Endothelial cell of umbilical vein (primary cell): ENCODE data around the gene SETDB1. TPM values are rescaled to one million over a fixed set of nuclear protein-coding genes. Genes with fewer than 3 reads are reported as not detected.

Experiments
- BruUV-seq: library from RNA; stranded (reverse); fragments of 400-500 nt; replicated peaks from 2 replicates; lab custom pipeline; 2021; lab: Mats Ljungman, UMichigan
- CTCF ChIA-PET: fragments of 300-600, 350-600 bp; sonication (Branson Sonifier 250); formaldehyde crosslinking; loops from one replicate; lab custom pipeline; 2021; ENCODE audit warnings: antibody characterized with exemption, inconsistent platforms; lab: Charles Lee
- POLR2A ChIA-PET: fragments of 300-600, 350-600 bp; sonication (Branson Sonifier 250); formaldehyde crosslinking; loops from one replicate; lab custom pipeline; 2021; ENCODE audit warnings: antibody characterized with exemption, inconsistent platforms; lab: Charles Lee
- DNase-seq: peaks from one replicate; pipeline ENCODE4 v3.0.0-alpha.2; 2011; ENCODE audit warnings: low read depth, low spot score
- FAIRE-seq: peaks from 2 replicates; lab custom pipeline; 2011; peaks lifted over from hg19 to GRCh38; lab: Jason Lieb, UNC
- H2AFZ ChIP-seq: 2 replicates; pipeline ENCODE4 v1.6.0; 2012; ENCODE audit warnings: low read depth, low read length, control low read depth, inconsistent platforms
- H3K27ac ChIP-seq: 2 replicates; pipeline ENCODE4 v1.5.1; 2011; ENCODE audit warnings: low read depth, mild to moderate bottlenecking, control low read depth, low read length, moderate library complexity; ENCODE audit not compliant: insufficient read depth
- H3K27me3 ChIP-seq, 2 experiments: 2 replicates each; pipeline versions ENCODE4 v1.6.0 to v1.6.1; 2011; ENCODE audit warnings: low read length in 2 of 2, mixed read lengths in 1 of 2; ENCODE audit not compliant: control insufficient read depth in 2 of 2, insufficient read depth in 2 of 2
- H3K36me3 ChIP-seq, 2 experiments: 2 replicates in 1 of 2; 3 replicates in 1 of 2; pipeline ENCODE4 v1.5.1; 2011; ENCODE audit warnings: low read length in 2 of 2, mild to moderate bottlenecking in 1 of 2, moderate library complexity in 1 of 2; ENCODE audit not compliant: control insufficient read depth in 2 of 2, insufficient read depth in 2 of 2; ENCODE audit errors: extremely low read depth in 1 of 2
- H3K4me1 ChIP-seq: 3 replicates; pipeline ENCODE4 v1.5.1; 2011; ENCODE audit warnings: mild to moderate bottlenecking, low read length; ENCODE audit not compliant: control insufficient read depth, insufficient read depth; ENCODE audit errors: extremely low read depth
- H3K4me2 ChIP-seq: 2 replicates; pipeline ENCODE4 v1.6.1; 2011; ENCODE audit warnings: low read length, control low read depth, mixed read lengths; ENCODE audit not compliant: insufficient read depth
- H3K4me3 ChIP-seq, 3 experiments: fragments of 200-600 bp in 1 of 3; sonication (generic), shearing (Covaris generic) in 1 of 3; replicated peaks in 1 of 3; 2 replicates each; pipeline ENCODE4 v1.5.1; 2011 to 2016; ENCODE audit warnings: control low read depth in 3 of 3, low read length in 3 of 3, mild to moderate bottlenecking in 2 of 3, inconsistent platforms in 1 of 3, low read depth in 1 of 3, moderate library complexity in 1 of 3; ENCODE audit not compliant: insufficient read depth in 1 of 3
- H3K79me2 ChIP-seq: 2 replicates; pipeline ENCODE4 v1.6.0; 2012; ENCODE audit warnings: low read length, inconsistent platforms; ENCODE audit not compliant: control insufficient read depth, insufficient read depth
- H3K9ac ChIP-seq: replicated peaks from 2 replicates; pipeline ENCODE3; 2011; ENCODE audit warnings: low read length, control low read depth; ENCODE audit not compliant: insufficient read depth; ENCODE audit errors: extremely low read depth
- H3K9me1 ChIP-seq: replicated peaks from 3 replicates; pipeline ENCODE4 v1.6.0; 2011; ENCODE audit warnings: mild to moderate bottlenecking, low read length; ENCODE audit not compliant: control insufficient read depth, insufficient read depth; ENCODE audit errors: extremely low read depth
- H3K9me3 ChIP-seq: replicated peaks from 2 replicates; pipeline ENCODE4 v1.5.1; 2012; ENCODE audit warnings: low read length, inconsistent platforms; ENCODE audit not compliant: control insufficient read depth, insufficient read depth
- H4K20me1 ChIP-seq: replicated peaks from 2 replicates; pipeline ENCODE3; 2011; ENCODE audit warnings: mild to moderate bottlenecking, low read length; ENCODE audit not compliant: control insufficient read depth, insufficient read depth; ENCODE audit errors: extremely low read depth
- CTCF ChIP-seq, 2 donors: IDR thresholded peaks; 1 replicate in 1 of 2; 2 replicates in 1 of 2; pipeline ENCODE4 v1.5.1; 2011; ENCODE audit warnings: low read length in 2 of 2, mild to moderate bottlenecking in 2 of 2, moderate library complexity in 2 of 2, control low read depth in 1 of 2, inconsistent platforms in 1 of 2, low read depth in 1 of 2; ENCODE audit not compliant: insufficient read depth in 1 of 2; ENCODE audit errors: extremely low read depth in 1 of 2
- EZH2 ChIP-seq: IDR thresholded peaks from 2 replicates; pipeline ENCODE4 v1.6.1; 2012; ENCODE audit warnings: borderline replicate concordance, low read depth, mild to moderate bottlenecking, moderate library complexity, low read length, inconsistent platforms; ENCODE audit not compliant: severe bottlenecking
- FOS ChIP-seq: IDR thresholded peaks from 2 replicates; pipeline ENCODE4 v1.6.1; 2011; ENCODE audit warnings: mild to moderate bottlenecking, low read length, moderate library complexity, borderline replicate concordance; ENCODE audit not compliant: insufficient read depth
- GATA2 ChIP-seq: IDR thresholded peaks from 2 replicates; pipeline ENCODE4 v1.7.0; 2011; ENCODE audit warnings: low read depth, mild to moderate bottlenecking, moderate library complexity, mixed read lengths, low read length; ENCODE audit not compliant: insufficient read length, insufficient read depth
- JUN ChIP-seq: IDR thresholded peaks from 2 replicates; pipeline ENCODE4 v1.6.1; 2011; ENCODE audit warnings: borderline replicate concordance, low read depth; ENCODE audit not compliant: insufficient read length, insufficient read depth
- MAX ChIP-seq: IDR thresholded peaks from 2 replicates; pipeline ENCODE4 v1.6.1; 2011; ENCODE audit not compliant: insufficient read depth, insufficient read length
- MYC ChIP-seq: IDR thresholded peaks from one replicate; pipeline ENCODE4 v1.6.1; 2011; ENCODE audit warnings: mild to moderate bottlenecking, low read depth, low read length
- POLR2A ChIP-seq: IDR thresholded peaks from 2 replicates; pipeline ENCODE4 v1.6.1; 2012; ENCODE audit warnings: low read depth, mild to moderate bottlenecking, control low read depth, low read length
- POLR2AphosphoS5 ChIP-seq: IDR thresholded peaks from 2 replicates; pipeline ENCODE4 v1.6.1; 2012; ENCODE audit warnings: low read depth, mild to moderate bottlenecking, control low read depth, low read length, moderate library complexity; ENCODE audit not compliant: insufficient read depth
- dilution Hi-C: fragments of 300-500 bp; cut with MboI; formaldehyde crosslinking; loops from one replicate; pipeline ENCODE4 v1.15.0; 2019; ENCODE audit warnings: low sequenced_read_pairs; ENCODE audit not compliant: extremely low pct_ligation_motif_present
- intact Hi-C: fragments of 100-400 bp; cut with micrococcal nuclease; formaldehyde crosslinking; loops from one replicate; pipeline ENCODE4 v1.10.0; 2022
- polyA plus RNA-seq, 4 experiments: library from polyadenylated mRNA; depleted of rRNA in 3 of 4; stranded (reverse) in 3 of 4; unstranded in 1 of 4; fragments of >200 nt; gene quantifications; 2 replicates each; pipeline versions ENCODE4 v1.2.1 to v1.2.3, GENCODE V29; 2011 to 2012; ENCODE audit warnings: missing spikeins in 1 of 4
- total RNA-seq: library from RNA; stranded (reverse); gene quantifications from 2 replicates; pipeline ENCODE4 v1.2.3, GENCODE V29; 2021

The SETDB1 gene
- total and polyA plus RNA-seq, 2 donors (not counting 3 experiments of a cell fraction or from before 2014, with no cell fraction given): 25.3 to 49.2 TPM

- DNase-seq: no peak
- H3K36me3 ChIP-seq: peaks cover 0 to 8% of the 10 kb centered on the region in 2 experiments
- H4K20me1 ChIP-seq: no peaks in the 10 kb centered on the region
- no peak overlapping the region for H3K4me2 ChIP-seq
- H3K79me2 ChIP-seq: no peaks in the 10 kb centered on the region
- BruUV-seq: no TSS peak
- peaks cover 25% of the 10 kb centered on the region for H3K4me1 ChIP-seq
- no peak overlapping the region for H3K27ac ChIP-seq
- intact Hi-C loops (no loop called here), dilution Hi-C loops (no loop called here)
- no peak for TF ChIP-seq MYC
- no peak for TF ChIP-seq POLR2A
- no peak for TF ChIP-seq POLR2AphosphoS5
- no peak for TF ChIP-seq FOS
- no peak for TF ChIP-seq MAX
- TF ChIP-seq JUN: no peak
- TF ChIP-seq GATA2: no peak
- TF ChIP-seq EZH2: no peak
- no peak for TF ChIP-seq CTCF (IDR thresholded peaks at IDR 0.05; ENCODE audit: extremely low read depth in 1 of 2, insufficient read depth in 1 of 2, low read depth in 1 of 2, low read length in 2 of 2)
- H3K9me1 ChIP-seq: no peaks in the 10 kb centered on the region
- no peak overlapping the region for H2AFZ ChIP-seq
- ChIA-PET CTCF (interaction anchor here (0.8 to 12.3 kb wide), 3 partner anchors 11 to 98 kb away, joined by 3 to 278 read pairs (median 4); partner anchors contain the start of genes ANXA9 and CERS2), POLR2A (no interaction called here)
- no peak overlapping the region for H3K4me3 ChIP-seq
- no peaks in the 10 kb centered on the region for H3K27me3 ChIP-seq
- FAIRE-seq: no peak
- H3K9ac ChIP-seq: no peak overlapping the region
- H3K9me3 ChIP-seq: no peaks in the 10 kb centered on the region
Observed at GRCh38 chr1:151002051-151002450, 75.9 kb downstream of the SETDB1 start.
